ENCODE results near the gene GFOD1. TPM values are rescaled to one million over a fixed set of nuclear protein-coding genes. Genes with fewer than 3 reads are reported as not detected.
A peak's percentile ranks its signal among the peaks of the same experiment; 100 is the strongest.

GFOD1 gene
- total RNA-seq, 1 donor from 2014 or later, result 0.81 TPM

- H3K27me3 Mint-ChIP-seq, result peaks cover 8% of the 10 kb centered on the region
- H3K4me1 Mint-ChIP-seq (ENCODE audit: low read depth), result peaks cover 6% of the 10 kb centered on the region
- H3K4me3 Mint-ChIP-seq (ENCODE audit: low read depth), result no peak overlapping the region
- no peak for DNase-seq (ENCODE audit: low spot score, unreplicated experiment)
- H3K9me3 Mint-ChIP-seq (ENCODE audit: low read depth), result no peaks in the 10 kb centered on the region
- no peaks in the 10 kb centered on the region for H3K36me3 Mint-ChIP-seq (ENCODE audit: insufficient read depth)
- TF ChIP-seq CTCF (IDR thresholded peaks at IDR 0.05; ENCODE audit: unreplicated experiment), result no peak
- no peak overlapping the region for H3K27ac Mint-ChIP-seq
Observed at GRCh38 chr6:13400772-13401171, 86.6 kb downstream of the GFOD1 start.

- Mint-ChIP-seq H3K4me1 (ENCODE audit: low read depth) (peaks cover 12% of the 10 kb centered on the region), H3K36me3 (ENCODE audit: insufficient read depth) (no peaks in the 10 kb centered on the region), H3K27me3 (peaks cover 8% of the 10 kb centered on the region), H3K27ac (peak overlapping the region; percentile 4), H3K9me3 (ENCODE audit: low read depth) (no peaks in the 10 kb centered on the region), H3K4me3 (ENCODE audit: low read depth) (no peak overlapping the region)
- no peak for TF ChIP-seq CTCF (IDR thresholded peaks at IDR 0.05; ENCODE audit: unreplicated experiment)
- no peak for DNase-seq (ENCODE audit: low spot score, unreplicated experiment)
Observed at GRCh38 chr6:13398421-13398994, 88.9 kb downstream of the GFOD1 start.

GRCh38 chr6:13398069-13398381 is 89.4 kb downstream of the GFOD1 start:
- Mint-ChIP-seq H3K4me3 (ENCODE audit: low read depth) (no peak overlapping the region), H3K27ac (no peak overlapping the region), H3K36me3 (ENCODE audit: insufficient read depth) (no peaks in the 10 kb centered on the region), H3K9me3 (ENCODE audit: low read depth) (no peaks in the 10 kb centered on the region), H3K4me1 (ENCODE audit: low read depth) (peaks cover 12% of the 10 kb centered on the region), H3K27me3 (peaks cover 8% of the 10 kb centered on the region)
- no peak for TF ChIP-seq CTCF (IDR thresholded peaks at IDR 0.05; ENCODE audit: unreplicated experiment)
- no peak for DNase-seq (ENCODE audit: low spot score, unreplicated experiment)

- DNase-seq (ENCODE audit: low spot score, unreplicated experiment), result no peak
- Mint-ChIP-seq H3K36me3 (ENCODE audit: insufficient read depth) (no peaks in the 10 kb centered on the region), H3K9me3 (ENCODE audit: low read depth) (no peaks in the 10 kb centered on the region), H3K4me1 (ENCODE audit: low read depth) (peaks cover 12% of the 10 kb centered on the region), H3K27ac (no peak overlapping the region), H3K27me3 (peaks cover 8% of the 10 kb centered on the region), H3K4me3 (ENCODE audit: low read depth) (no peak overlapping the region)
- TF ChIP-seq CTCF (IDR thresholded peaks at IDR 0.05; ENCODE audit: unreplicated experiment), result no peak
Observed at GRCh38 chr6:13397359-13398068, 89.9 kb downstream of the GFOD1 start.

- Mint-ChIP-seq H3K9me3 (ENCODE audit: low read depth) (no peaks in the 10 kb centered on the region), H3K27me3 (peaks cover 8% of the 10 kb centered on the region)
- TF ChIP-seq CTCF (IDR thresholded peaks at IDR 0.05; ENCODE audit: unreplicated experiment), result no peak
Observed at GRCh38 chr6:13396241-13396792, 91.1 kb downstream of the GFOD1 start.

More at GRCh38 chr6:13396241-13396792, 91.1 kb downstream of the GFOD1 start:
- H3K4me1 Mint-ChIP-seq (ENCODE audit: low read depth), result peaks cover 12% of the 10 kb centered on the region
- H3K4me3 Mint-ChIP-seq (ENCODE audit: low read depth), result no peak overlapping the region
- no peak for DNase-seq (ENCODE audit: low spot score, unreplicated experiment)
- H3K27ac Mint-ChIP-seq, result no peak overlapping the region
- no peaks in the 10 kb centered on the region for H3K36me3 Mint-ChIP-seq (ENCODE audit: insufficient read depth)

Measured in progenitor cell of endocrine pancreas (in vitro differentiated cells).